Testis (tissue), 2 donors: ENCODE data around the gene RABGAP1L.

Source experiments
- CTCF ChIP-seq, 3 experiments: fragments of 450-650 bp in 2 of 3; fragments of 200-600 bp in 1 of 3; sonication (generic) in 1 of 3; IDR thresholded peaks; one replicate each; pipeline ENCODE4 v1.5.1; 2016 to 2019; ENCODE audit warnings: antibody characterized with exemption in 3 of 3, mild to moderate bottlenecking in 2 of 3, moderate library complexity in 1 of 3
- POLR2A ChIP-seq: fragments of 450-650 bp; IDR thresholded peaks from one replicate; pipeline ENCODE4 v1.6.1; 2017; ENCODE audit warnings: antibody characterized with exemption, mild to moderate bottlenecking, moderate library complexity

GRCh38 chr1:174211486-174211885 is 52.2 kb downstream of the RABGAP1L start:
- TF ChIP-seq CTCF (IDR thresholded peaks at IDR 0.05) (no peak), POLR2A (no peak)
